Activated naive CD8-positive, alpha-beta T cell treated with anti-CD3 and anti-CD28 coated beads, Interleukin-2, amount 50 U/mL, for 24 hours (primary cell): ENCODE measurements around the gene EXT2.

Experiments
- ATAC-seq: fragments of 150-1000 bp; cut with Tn5 transposase; one replicate; pipeline ENCODE4 v1.10.0; 2021
- DNase-seq: peaks from one replicate; pipeline ENCODE4 v3.0.0; 2021
- H3K27ac Mint-ChIP-seq: one replicate; pipeline ENCODE4 v1.8.0; 2021; ENCODE audit warnings: mild to moderate bottlenecking, mixed read lengths
- H3K27me3 Mint-ChIP-seq: one replicate; pipeline ENCODE4 v1.8.0; 2021; ENCODE audit warnings: mixed read lengths
- H3K36me3 Mint-ChIP-seq: one replicate; pipeline ENCODE4 v1.8.0; 2021; ENCODE audit warnings: low read depth, mixed read lengths
- H3K4me1 Mint-ChIP-seq: one replicate; pipeline ENCODE4 v1.8.0; 2021; ENCODE audit warnings: mixed read lengths
- H3K4me3 Mint-ChIP-seq: one replicate; pipeline ENCODE4 v1.8.0; 2021; ENCODE audit warnings: mild to moderate bottlenecking, moderate library complexity, mixed read lengths
- H3K9me3 Mint-ChIP-seq: one replicate; pipeline ENCODE4 v1.8.0; 2021; ENCODE audit warnings: mixed read lengths

The EXT2 gene

DNA sequence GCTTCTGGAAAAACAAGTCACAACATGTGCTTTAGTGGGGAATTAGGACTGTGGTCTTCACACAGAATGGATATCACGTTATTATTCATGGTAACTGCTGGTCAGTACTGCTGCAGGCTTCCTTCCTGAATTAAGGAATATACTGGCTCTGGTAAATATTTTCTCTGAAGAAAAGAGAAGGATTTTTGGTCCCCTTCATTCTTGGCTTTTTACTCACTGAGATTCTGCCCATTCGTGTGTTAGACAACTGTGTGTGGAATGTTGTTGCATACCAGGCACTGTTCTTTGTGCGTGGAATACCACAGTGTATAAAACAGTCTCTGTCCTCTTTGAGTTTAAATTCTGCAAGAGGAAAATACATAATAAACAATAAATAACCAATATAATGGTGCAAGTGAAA is 134.1 kb downstream of the EXT2 start:
- H3K4me3 Mint-ChIP-seq: no peak overlapping the region
- ATAC-seq (no peak), DNase-seq (no peak)
- H3K4me1 Mint-ChIP-seq: no peaks in the 10 kb centered on the region
- peaks cover under 1% of the 10 kb centered on the region for H3K36me3 Mint-ChIP-seq
- H3K9me3 Mint-ChIP-seq: no peaks in the 10 kb centered on the region
- H3K27me3 Mint-ChIP-seq: no peaks in the 10 kb centered on the region
- H3K27ac Mint-ChIP-seq: no peak overlapping the region

GRCh38 chr11:44235765-44236201 is 140.3 kb downstream of the EXT2 start:
- no peaks in the 10 kb centered on the region for H3K4me1 Mint-ChIP-seq
- DNase-seq: no peak
- peaks cover 32% of the 10 kb centered on the region for H3K36me3 Mint-ChIP-seq
- H3K27ac Mint-ChIP-seq: no peak overlapping the region
- H3K27me3 Mint-ChIP-seq: no peaks in the 10 kb centered on the region
- no peak overlapping the region for H3K4me3 Mint-ChIP-seq
- H3K9me3 Mint-ChIP-seq: no peaks in the 10 kb centered on the region
- no peak for ATAC-seq

DNA sequence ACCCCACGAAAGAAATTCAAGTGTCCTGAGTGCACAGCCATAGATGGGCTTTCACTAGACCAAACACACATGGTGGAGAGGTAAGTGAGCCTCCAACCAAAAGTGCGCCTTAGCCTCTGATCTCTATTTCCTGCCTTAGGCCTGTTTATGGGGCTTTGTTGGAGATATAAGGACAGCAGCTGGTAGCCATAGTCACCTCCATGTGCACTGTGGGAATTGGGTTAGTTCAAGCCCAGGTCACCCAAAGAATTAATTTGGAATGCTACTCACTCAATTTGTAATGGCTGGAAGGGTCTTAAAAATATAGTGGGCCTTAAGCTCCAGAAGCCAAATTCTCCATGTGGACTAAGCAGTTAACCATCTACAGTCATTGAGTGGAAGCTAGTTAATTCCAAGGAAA is 140.8 kb downstream of the EXT2 start:
- no peaks in the 10 kb centered on the region for H3K4me1 Mint-ChIP-seq
- H3K27ac Mint-ChIP-seq: no peak overlapping the region
- peaks cover 32% of the 10 kb centered on the region for H3K36me3 Mint-ChIP-seq
- ATAC-seq (no peak), DNase-seq (no peak)
- H3K9me3 Mint-ChIP-seq: no peaks in the 10 kb centered on the region
- H3K27me3 Mint-ChIP-seq: no peaks in the 10 kb centered on the region
- H3K4me3 Mint-ChIP-seq: no peak overlapping the region

- H3K4me1 Mint-ChIP-seq: no peaks in the 10 kb centered on the region
- H3K27me3 Mint-ChIP-seq: no peaks in the 10 kb centered on the region
- peaks cover 35% of the 10 kb centered on the region for H3K36me3 Mint-ChIP-seq
- ATAC-seq: no peak
- DNase-seq: no peak
- H3K27ac Mint-ChIP-seq: no peak overlapping the region
- no peak overlapping the region for H3K4me3 Mint-ChIP-seq
- H3K9me3 Mint-ChIP-seq: no peaks in the 10 kb centered on the region
Measured at GRCh38 chr11:44237156-44237555, 141.7 kb downstream of the EXT2 start.

GRCh38 chr11:44241851-44242250 is 146.4 kb downstream of the EXT2 start:
- ATAC-seq (no peak), DNase-seq (no peak)
- peaks cover 34% of the 10 kb centered on the region for H3K36me3 Mint-ChIP-seq
- no peak overlapping the region for H3K4me3 Mint-ChIP-seq
- no peaks in the 10 kb centered on the region for H3K9me3 Mint-ChIP-seq
- H3K4me1 Mint-ChIP-seq: no peaks in the 10 kb centered on the region
- no peak overlapping the region for H3K27ac Mint-ChIP-seq
- H3K27me3 Mint-ChIP-seq: no peaks in the 10 kb centered on the region

DNA sequence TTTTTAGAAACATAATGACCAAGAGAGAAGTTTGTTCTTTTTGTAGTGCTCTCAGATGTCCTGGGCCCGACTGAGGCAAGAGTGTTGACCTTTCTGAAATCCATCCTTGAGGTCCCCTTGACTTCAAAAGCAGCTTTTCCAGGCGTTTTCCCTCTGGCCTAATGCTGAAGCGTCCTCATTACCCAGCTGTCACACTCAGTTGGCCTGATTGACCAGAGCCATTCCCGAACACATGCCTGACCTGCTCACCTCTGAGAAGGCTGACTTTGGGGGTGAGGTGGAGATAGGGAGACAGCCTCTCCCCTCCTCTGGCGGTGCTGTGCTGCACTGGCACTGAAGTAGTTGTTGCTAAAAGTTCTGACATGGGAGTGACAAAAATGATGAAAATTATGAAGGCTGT is 147.6 kb downstream of the EXT2 start:
- Mint-ChIP-seq H3K4me1 (no peaks in the 10 kb centered on the region), H3K27me3 (no peaks in the 10 kb centered on the region), H3K27ac (no peak overlapping the region), H3K36me3 (peaks cover 33% of the 10 kb centered on the region), H3K4me3 (no peak overlapping the region), H3K9me3 (no peaks in the 10 kb centered on the region)
- DNase-seq (no peak), ATAC-seq (no peak)

DNA sequence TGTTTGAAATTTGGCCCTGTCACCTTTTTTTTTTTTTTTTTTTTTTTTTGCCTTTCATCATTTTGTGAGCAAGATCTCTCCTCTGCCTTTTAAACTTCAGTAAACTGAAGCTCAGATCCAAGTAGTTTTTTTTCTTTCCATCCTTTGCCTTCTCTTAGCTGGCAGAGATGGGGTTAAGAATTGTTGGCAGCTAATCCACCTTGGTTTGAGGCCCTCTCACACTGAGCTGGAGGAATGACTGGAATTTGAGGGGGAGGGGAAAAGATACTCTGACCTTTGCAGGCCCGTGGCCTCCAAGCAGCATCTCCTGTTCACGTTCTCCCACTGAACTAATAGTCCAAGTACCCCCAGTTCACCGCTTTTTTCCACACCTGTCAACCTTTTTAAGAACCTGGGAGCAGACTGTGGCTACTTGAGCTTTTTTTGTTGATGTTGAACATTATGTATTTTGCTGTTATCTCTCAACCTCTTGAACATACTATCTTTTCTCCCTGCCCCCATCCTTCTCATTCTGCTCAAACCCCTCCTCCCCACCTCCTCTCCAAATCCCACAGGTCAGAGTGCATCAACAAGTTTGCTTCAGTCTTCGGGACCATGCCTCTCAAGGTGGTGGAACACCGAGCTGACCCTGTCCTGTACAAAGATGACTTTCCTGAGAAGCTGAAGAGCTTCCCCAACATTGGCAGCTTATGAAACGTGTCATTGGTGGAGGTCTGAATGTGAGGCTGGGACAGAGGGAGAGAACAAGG is 148.3 kb downstream of the EXT2 start:
- Mint-ChIP-seq H3K36me3 (peaks cover 32% of the 10 kb centered on the region), H3K27ac (no peak overlapping the region)

DNA sequence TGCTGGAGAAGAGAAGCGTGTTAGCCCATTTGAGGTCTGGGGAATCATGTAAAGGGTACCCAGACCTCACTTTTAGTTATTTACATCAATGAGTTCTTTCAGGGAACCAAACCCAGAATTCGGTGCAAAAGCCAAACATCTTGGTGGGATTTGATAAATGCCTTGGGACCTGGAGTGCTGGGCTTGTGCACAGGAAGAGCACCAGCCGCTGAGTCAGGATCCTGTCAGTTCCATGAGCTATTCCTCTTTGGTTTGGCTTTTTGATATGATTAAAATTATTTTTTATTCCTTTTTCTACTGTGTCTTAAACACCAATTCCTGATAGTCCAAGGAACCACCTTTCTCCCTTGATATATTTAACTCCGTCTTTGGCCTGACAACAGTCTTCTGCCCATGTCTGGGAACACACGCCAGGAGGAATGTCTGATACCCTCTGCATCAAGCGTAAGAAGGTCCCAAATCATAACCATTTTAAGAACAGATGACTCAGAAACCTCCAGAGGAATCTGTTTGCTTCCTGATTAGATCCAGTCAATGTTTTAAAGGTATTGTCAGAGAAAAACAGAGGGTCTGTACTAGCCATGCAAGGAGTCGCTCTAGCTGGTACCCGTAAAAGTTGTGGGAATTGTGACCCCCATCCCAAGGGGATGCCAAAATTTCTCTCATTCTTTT is 149.3 kb downstream of the EXT2 start:
- DNase-seq: no peak

More for the DNA sequence above, 148.3 kb downstream of the EXT2 start:
- Mint-ChIP-seq H3K27me3 (no peaks in the 10 kb centered on the region), H3K9me3 (no peaks in the 10 kb centered on the region), H3K4me3 (no peak overlapping the region), H3K4me1 (no peaks in the 10 kb centered on the region)
- no peak for DNase-seq
- no peak for ATAC-seq

DNA sequence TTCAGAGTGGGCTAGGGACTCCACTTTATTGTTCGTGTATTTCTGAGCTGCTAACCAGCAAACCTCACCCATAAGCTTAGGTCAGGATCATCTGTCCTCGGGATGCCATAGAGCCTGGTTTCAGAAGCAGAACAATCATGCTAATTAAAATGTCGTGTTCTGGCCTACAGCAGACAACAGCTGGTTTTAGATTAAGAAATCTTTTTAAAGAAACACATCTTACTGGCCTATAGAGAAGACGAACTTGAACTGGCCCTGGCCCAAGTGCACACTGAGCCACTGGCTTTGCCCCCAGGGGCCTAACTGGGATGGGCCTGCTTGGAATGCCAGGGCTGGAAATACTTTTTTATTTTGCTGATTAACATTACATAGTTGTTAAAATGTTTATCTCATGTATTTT is 151.2 kb downstream of the EXT2 start:
- Mint-ChIP-seq H3K36me3 (peaks cover 47% of the 10 kb centered on the region), H3K27ac (no peak overlapping the region), H3K4me3 (no peak overlapping the region), H3K9me3 (peaks cover 14% of the 10 kb centered on the region), H3K27me3 (no peaks in the 10 kb centered on the region), H3K4me1 (no peaks in the 10 kb centered on the region)
- DNase-seq (no peak), ATAC-seq (no peak)

More for the DNA sequence above, 149.3 kb downstream of the EXT2 start:
- Mint-ChIP-seq H3K4me1 (no peaks in the 10 kb centered on the region), H3K27me3 (no peaks in the 10 kb centered on the region), H3K27ac (no peak overlapping the region), H3K9me3 (peaks cover 4% of the 10 kb centered on the region), H3K4me3 (no peak overlapping the region), H3K36me3 (peaks cover 34% of the 10 kb centered on the region)
- no peak for ATAC-seq

GRCh38 chr11:44247508-44247907 is 152.0 kb downstream of the EXT2 start:
- H3K27ac Mint-ChIP-seq: no peak overlapping the region
- no peaks in the 10 kb centered on the region for H3K4me1 Mint-ChIP-seq
- H3K9me3 Mint-ChIP-seq: peaks cover 22% of the 10 kb centered on the region
- DNase-seq (no peak), ATAC-seq (no peak)
- H3K36me3 Mint-ChIP-seq: peaks cover 53% of the 10 kb centered on the region
- H3K4me3 Mint-ChIP-seq: no peak overlapping the region
- no peaks in the 10 kb centered on the region for H3K27me3 Mint-ChIP-seq

GRCh38 chr11:44248109-44248508 is 152.6 kb downstream of the EXT2 start:
- H3K9me3 Mint-ChIP-seq: peaks cover 28% of the 10 kb centered on the region
- DNase-seq (no peak), ATAC-seq (no peak)
- no peak overlapping the region for H3K27ac Mint-ChIP-seq
- no peaks in the 10 kb centered on the region for H3K4me1 Mint-ChIP-seq
- no peak overlapping the region for H3K4me3 Mint-ChIP-seq
- no peaks in the 10 kb centered on the region for H3K27me3 Mint-ChIP-seq
- H3K36me3 Mint-ChIP-seq: peaks cover 59% of the 10 kb centered on the region

- Mint-ChIP-seq H3K4me3 (no peak overlapping the region), H3K27me3 (no peaks in the 10 kb centered on the region)
- no peak for ATAC-seq
Measured at GRCh38 chr11:44250421-44250820, 154.9 kb downstream of the EXT2 start.

DNA sequence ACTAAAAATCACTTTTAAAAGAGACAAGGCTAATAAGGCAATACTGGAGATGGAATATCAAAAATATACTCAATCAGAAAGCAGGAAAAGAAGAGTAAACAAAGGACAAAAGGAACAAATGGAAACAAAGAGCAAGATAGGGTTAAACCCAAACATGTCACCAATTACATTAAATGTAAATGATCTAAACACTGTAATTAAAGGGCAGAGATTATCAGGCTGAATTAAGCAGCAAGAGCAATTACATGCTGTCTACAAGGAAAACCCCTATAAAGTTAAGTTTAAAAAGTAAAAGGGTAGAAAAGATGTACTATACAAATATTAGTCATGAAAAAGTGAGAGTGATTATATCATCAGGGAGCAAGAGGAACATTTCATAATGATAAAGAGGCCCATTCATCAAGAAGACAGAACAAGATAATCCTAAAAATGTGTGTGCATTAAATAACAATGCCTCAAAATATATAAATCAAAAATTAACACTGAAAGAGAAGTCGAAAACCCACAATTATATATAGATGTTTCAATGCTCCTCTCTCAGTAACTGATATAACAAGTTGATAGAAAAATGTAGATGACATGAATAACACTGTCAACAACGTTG is 157.6 kb downstream of the EXT2 start:
- Mint-ChIP-seq H3K4me1 (peaks cover 6% of the 10 kb centered on the region), H3K4me3 (no peak overlapping the region), H3K36me3 (peaks cover 39% of the 10 kb centered on the region), H3K27ac (no peak overlapping the region), H3K9me3 (peaks cover 39% of the 10 kb centered on the region), H3K27me3 (no peaks in the 10 kb centered on the region)
- no peak for DNase-seq
- no peak for ATAC-seq

More at GRCh38 chr11:44250421-44250820, 154.9 kb downstream of the EXT2 start:
- DNase-seq: no peak
- Mint-ChIP-seq H3K4me1 (no peaks in the 10 kb centered on the region), H3K9me3 (peaks cover 39% of the 10 kb centered on the region), H3K36me3 (peaks cover 47% of the 10 kb centered on the region), H3K27ac (no peak overlapping the region)

DNA sequence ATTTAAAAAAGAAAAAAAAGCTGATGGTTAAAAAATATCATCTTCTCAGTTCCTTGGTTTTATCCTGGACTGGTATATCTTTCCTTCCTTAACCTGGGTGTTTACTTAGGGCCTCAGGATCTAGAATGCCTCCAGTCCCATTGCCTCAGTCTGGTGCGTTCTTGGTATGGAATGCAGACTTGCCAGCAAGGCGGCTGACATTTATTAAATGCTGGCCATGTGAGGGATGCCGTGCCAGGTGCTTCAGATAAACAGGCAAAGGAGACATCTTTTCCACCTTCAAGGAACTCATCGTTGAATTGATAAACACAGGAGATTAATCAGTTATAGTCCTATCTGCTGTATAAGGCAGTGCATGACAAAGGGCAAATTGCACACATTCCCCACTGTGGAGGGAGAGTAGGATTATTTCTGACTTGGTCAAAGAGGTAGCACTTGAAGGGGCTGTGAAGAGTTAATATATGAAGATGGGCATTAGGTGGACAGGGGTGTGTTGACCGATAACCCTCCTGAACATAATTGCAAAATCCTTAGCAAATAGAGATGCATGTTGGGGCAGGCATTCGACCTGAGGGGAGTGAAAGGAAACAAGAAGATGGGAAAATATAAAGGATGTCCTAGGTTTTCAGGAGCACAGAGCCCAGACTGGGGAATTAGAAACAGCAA is 160.1 kb downstream of the EXT2 start:
- ATAC-seq: no peak
- Mint-ChIP-seq H3K4me3 (no peak overlapping the region), H3K9me3 (peaks cover 32% of the 10 kb centered on the region), H3K27ac (no peak overlapping the region), H3K4me1 (peaks cover 6% of the 10 kb centered on the region), H3K36me3 (peaks cover 23% of the 10 kb centered on the region), H3K27me3 (no peaks in the 10 kb centered on the region)
- no peak for DNase-seq
